Panc1 (cell line): ENCODE data around the gene BCO1. TPM values are rescaled to one million over a fixed set of nuclear protein-coding genes. Genes with fewer than 3 reads are reported as not detected.

ENCODE experiments used
- ATAC-seq: fragments of 200-7000 bp; cut with Tn5 transposase; 2 replicates; pipeline ENCODE4 v1.9.1; 2020; ENCODE audit warnings: mild to moderate bottlenecking, moderate library complexity
- BruUV-seq: library from RNA; stranded (reverse); fragments of 400-500 nt; replicated peaks from 2 replicates; lab custom pipeline; 2021; lab: Mats Ljungman, UMichigan
- CTCF ChIA-PET: fragments of 300-600 bp; sonication (Branson Sonifier 250); formaldehyde crosslinking; loops from one replicate; lab custom pipeline; 2022; ENCODE audit warnings: antibody characterized with exemption; lab: Charles Lee
- POLR2A ChIA-PET: fragments of 300-600 bp; sonication (Branson Sonifier 250); formaldehyde crosslinking; loops from one replicate; lab custom pipeline; 2022; ENCODE audit warnings: antibody characterized with exemption; lab: Charles Lee
- DNase-seq: peaks from one replicate; pipeline ENCODE4 v3.0.0-alpha.2; 2010; ENCODE audit warnings: low read depth, low spot score
- H3K27ac ChIP-seq: 2 replicates; pipeline ENCODE4 v1.5.1; 2011; ENCODE audit warnings: mild to moderate bottlenecking, low read length, inconsistent platforms
- H3K27me3 ChIP-seq: fragments of 200-500 bp; sonication (Bioruptor generic); 2 replicates; pipeline ENCODE4 v1.6.0; 2014; ENCODE audit warnings: low read length, inconsistent platforms; ENCODE audit not compliant: control insufficient read depth, insufficient read depth
- H3K36me3 ChIP-seq: fragments of 200-500 bp; sonication (Bioruptor generic); 2 replicates; pipeline ENCODE4 v1.5.1; 2014; ENCODE audit warnings: inconsistent platforms, mild to moderate bottlenecking, low read length, moderate library complexity; ENCODE audit not compliant: control insufficient read depth, insufficient read depth
- H3K4me1 ChIP-seq: 2 replicates; pipeline ENCODE4 v1.5.1; 2011; ENCODE audit warnings: inconsistent platforms, mild to moderate bottlenecking, low read length, moderate library complexity; ENCODE audit not compliant: control insufficient read depth, insufficient read depth
- H3K4me3 ChIP-seq, 2 experiments: 2 replicates each; pipeline ENCODE4 v1.5.1; 2011 to 2012; ENCODE audit warnings: low read depth in 2 of 2, low read length in 2 of 2, mild to moderate bottlenecking in 2 of 2, inconsistent platforms in 1 of 2, moderate library complexity in 1 of 2
- H3K9me3 ChIP-seq: fragments of 200-500 bp; sonication (Bioruptor generic); 2 replicates; pipeline ENCODE4 v1.5.1; 2014; ENCODE audit warnings: low read depth, mild to moderate bottlenecking, inconsistent platforms, low read length, moderate library complexity; ENCODE audit not compliant: control insufficient read depth, insufficient read depth
- CTCF ChIP-seq: fragments of 450-650 bp; IDR thresholded peaks from 2 replicates; pipeline ENCODE4 v1.5.1; 2017; ENCODE audit warnings: mild to moderate bottlenecking
- POLR2AphosphoS5 ChIP-seq: IDR thresholded peaks from 2 replicates; pipeline ENCODE4 v1.6.1; 2012; ENCODE audit warnings: mild to moderate bottlenecking, low read depth, low read length, moderate library complexity
- REST ChIP-seq, 2 experiments: IDR thresholded peaks; 2 replicates each; pipeline ENCODE4 v1.6.1; 2011 to 2012; ENCODE audit warnings: low read depth in 2 of 2, control low read depth in 1 of 2, low read length in 1 of 2, mild to moderate bottlenecking in 1 of 2, moderate library complexity in 1 of 2; ENCODE audit not compliant: insufficient read depth in 1 of 2
- SIN3A ChIP-seq: IDR thresholded peaks from 2 replicates; pipeline ENCODE4 v1.6.1; 2012; ENCODE audit warnings: low read depth, mild to moderate bottlenecking, low read length, moderate library complexity, borderline replicate concordance; ENCODE audit not compliant: insufficient read depth
- TCF7L2 ChIP-seq: IDR thresholded peaks from 2 replicates; pipeline ENCODE4 v1.6.1; 2011; ENCODE audit warnings: mild to moderate bottlenecking, low read depth, low read length, inconsistent platforms
- in situ Hi-C: cut with HindIII; loops from 2 replicates; pipeline ENCODE4 v1.10.0; 2016; ENCODE audit warnings: low sequenced_read_pairs, low pct_unique_long_range_greater_than_20kb
- intact Hi-C: fragments of 100-400 bp; cut with micrococcal nuclease; formaldehyde crosslinking; loops from one replicate; pipeline ENCODE4 v1.10.0; 2022; ENCODE audit not compliant: unreplicated experiment
- total RNA-seq: library from RNA; stranded (reverse); gene quantifications from one replicate; pipeline ENCODE4 v1.2.1, GENCODE V29; 2021; ENCODE audit not compliant: unreplicated experiment

BCO1 gene
- total RNA-seq, 1 experiment from 2014 or later = not detected

GRCh38 chr16:81237942-81238295, 570 bp upstream of the BCO1 start:
- CTCF ChIA-PET = no interaction called here
- TF ChIP-seq TCF7L2 (no peak), CTCF (no peak), REST (IDR thresholded peaks at IDR 0.05; ENCODE audit: insufficient read depth in 1 of 2, low read depth in 2 of 2, low read length in 1 of 2) (no peak), POLR2AphosphoS5 (no peak), SIN3A (no peak)
- no peaks in the 10 kb centered on the region for H3K9me3 ChIP-seq
- in situ Hi-C loops (no loop called here), intact Hi-C loops (no loop called here)
- no peak overlapping the region for H3K27ac ChIP-seq
- no peak for ATAC-seq
- H3K27me3 ChIP-seq = no peaks in the 10 kb centered on the region
- H3K4me1 ChIP-seq = no peaks in the 10 kb centered on the region
- H3K4me3 ChIP-seq = peak overlapping the region in 1 of 2 experiments; percentile 49; a peak in 1 of 4 replicates
- BruUV-seq = no TSS peak
- no peaks in the 10 kb centered on the region for H3K36me3 ChIP-seq
- no peak for DNase-seq
- POLR2A ChIA-PET = interaction anchor here (0.7 kb wide), 2 partner anchors 143 to 317 kb away, joined by 6 to 7 read pairs; no protein-coding TSS in a partner anchor

DNA sequence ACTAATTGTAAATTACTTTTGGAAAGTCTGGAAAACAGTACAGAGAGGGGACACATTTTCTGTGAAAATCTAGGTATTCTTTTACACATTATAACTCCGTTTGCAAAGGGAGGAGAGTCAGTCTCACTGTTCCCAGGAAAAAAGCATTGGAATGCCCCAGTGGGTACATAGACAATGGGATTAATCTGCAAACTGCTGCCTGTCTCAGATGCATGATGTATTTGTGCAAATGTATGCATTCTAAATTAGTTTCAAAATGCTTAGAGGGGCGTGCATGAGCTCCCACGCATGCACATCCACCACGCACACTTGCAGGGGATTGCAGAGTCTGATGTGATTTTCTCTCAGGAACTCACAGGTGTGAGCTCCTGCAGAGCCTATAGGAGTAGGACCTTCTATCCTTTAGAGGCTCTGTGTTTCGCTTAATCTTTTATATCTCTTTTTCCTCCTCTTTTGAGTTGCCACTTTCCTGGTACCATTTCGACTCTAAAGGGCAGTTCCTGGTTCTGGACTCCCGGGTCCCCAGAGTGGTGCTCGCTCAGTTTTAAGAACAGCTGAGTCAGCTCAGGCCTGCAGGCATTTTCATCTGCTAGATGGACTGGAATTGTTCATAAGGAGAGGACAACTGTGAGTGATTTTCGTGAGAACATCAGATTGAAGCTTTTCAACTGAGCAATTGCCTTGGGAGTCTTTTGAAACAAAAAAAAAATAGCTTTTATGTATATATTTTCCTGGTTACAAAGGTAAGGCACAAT, 1.1 kb downstream of the BCO1 start:
- DNase-seq = no peak
- POLR2A ChIA-PET = no interaction called here
- intact Hi-C loops = no loop called here
- no peak overlapping the region for H3K4me3 ChIP-seq
- TF ChIP-seq POLR2AphosphoS5 (no peak), TCF7L2 (no peak), SIN3A (no peak), CTCF (no peak), REST (IDR thresholded peaks at IDR 0.05; ENCODE audit: insufficient read depth in 1 of 2, low read depth in 2 of 2, low read length in 1 of 2) (no peak)
- H3K36me3 ChIP-seq = no peaks in the 10 kb centered on the region
- CTCF ChIA-PET = no interaction called here
- no peaks in the 10 kb centered on the region for H3K9me3 ChIP-seq
- H3K27ac ChIP-seq = no peak overlapping the region
- H3K27me3 ChIP-seq = no peaks in the 10 kb centered on the region
- in situ Hi-C loops = no loop called here
- no peak for ATAC-seq
- H3K4me1 ChIP-seq = no peaks in the 10 kb centered on the region
- BruUV-seq = no TSS peak
